NT2/D1 (cell line): ENCODE results near the gene FOCAD.

Experiments used
- DNase-seq: peaks from one replicate; pipeline ENCODE4 v3.0.0-alpha.2; 2011; ENCODE audit warnings: low read depth, low spot score
- H3K27me3 ChIP-seq: 2 replicates; pipeline ENCODE4 v1.6.0; 2011; ENCODE audit warnings: mild to moderate bottlenecking; ENCODE audit not compliant: insufficient read length, insufficient read depth
- H3K36me3 ChIP-seq: 2 replicates; pipeline ENCODE4 v1.6.1; 2011; ENCODE audit warnings: mild to moderate bottlenecking, low read length, mixed read lengths; ENCODE audit not compliant: insufficient read depth, insufficient read length
- H3K4me1 ChIP-seq: 2 replicates; pipeline ENCODE4 v1.5.1; 2011; ENCODE audit not compliant: insufficient read depth, insufficient read length
- H3K4me3 ChIP-seq: 2 replicates; pipeline ENCODE4 v1.5.1; 2011; ENCODE audit warnings: low read depth; ENCODE audit not compliant: insufficient read length
- H3K9ac ChIP-seq: 2 replicates; pipeline ENCODE4 v1.6.0; 2011; ENCODE audit warnings: low read depth; ENCODE audit not compliant: insufficient read length
- H3K9me3 ChIP-seq: 2 replicates; pipeline ENCODE4 v1.5.1; 2011; ENCODE audit warnings: mild to moderate bottlenecking, low read length; ENCODE audit not compliant: insufficient read depth
- SUZ12 ChIP-seq: IDR thresholded peaks from 2 replicates; pipeline ENCODE4 v1.6.1; 2011; ENCODE audit not compliant: insufficient read length, insufficient read depth; ENCODE audit errors: extremely low read depth
- YY1 ChIP-seq: IDR thresholded peaks from 2 replicates; pipeline ENCODE4 v1.6.1; 2011; ENCODE audit not compliant: insufficient read length, insufficient read depth
- ZNF274 ChIP-seq: IDR thresholded peaks from 2 replicates; pipeline ENCODE4 v1.6.1; 2011; ENCODE audit warnings: mild to moderate bottlenecking, low read depth, low read length

The FOCAD gene

GRCh38 chr9:20884985-20885593, 201.0 kb downstream of the FOCAD start:
- Histone ChIP-seq H3K9ac (no peak overlapping the region), H3K4me3 (no peak overlapping the region), H3K36me3 (peaks cover 15% of the 10 kb centered on the region), H3K9me3 (peaks cover 2% of the 10 kb centered on the region; the same call in 1 of the 2 replicates), H3K4me1 (no peaks in the 10 kb centered on the region), H3K27me3 (no peaks in the 10 kb centered on the region)
- no peak for TF ChIP-seq YY1
- no peak for TF ChIP-seq ZNF274
- no peak for TF ChIP-seq SUZ12
- peak; percentile 44 for DNase-seq

- TF ChIP-seq ZNF274 (no peak), YY1 (no peak), SUZ12 (no peak)
- Histone ChIP-seq H3K9me3 (no peaks in the 10 kb centered on the region), H3K9ac (no peak overlapping the region), H3K4me1 (no peaks in the 10 kb centered on the region), H3K4me3 (no peak overlapping the region), H3K36me3 (no peaks in the 10 kb centered on the region), H3K27me3 (no peaks in the 10 kb centered on the region)
- no peak for DNase-seq
Measured at GRCh38 chr9:20898885-20899554, 215.0 kb downstream of the FOCAD start.

GRCh38 chr9:20903212-20903611, 219.2 kb downstream of the FOCAD start:
- H3K4me1 ChIP-seq = no peaks in the 10 kb centered on the region
- no peak overlapping the region for H3K9ac ChIP-seq
- no peaks in the 10 kb centered on the region for H3K27me3 ChIP-seq
- H3K4me3 ChIP-seq = no peak overlapping the region
- peaks cover 4% of the 10 kb centered on the region for H3K36me3 ChIP-seq
- no peaks in the 10 kb centered on the region for H3K9me3 ChIP-seq
- TF ChIP-seq YY1 = no peak
- no peak for TF ChIP-seq ZNF274
- TF ChIP-seq SUZ12 = no peak
- no peak for DNase-seq

GRCh38 chr9:20904995-20905394, 220.9 kb downstream of the FOCAD start:
- Histone ChIP-seq H3K4me1 (no peaks in the 10 kb centered on the region), H3K27me3 (no peaks in the 10 kb centered on the region), H3K36me3 (peaks cover 4% of the 10 kb centered on the region), H3K4me3 (no peak overlapping the region), H3K9me3 (no peaks in the 10 kb centered on the region), H3K9ac (no peak overlapping the region)
- TF ChIP-seq SUZ12 = no peak
- no peak for TF ChIP-seq ZNF274
- no peak for TF ChIP-seq YY1
- no peak for DNase-seq

GRCh38 chr9:20906326-20906725, 222.3 kb downstream of the FOCAD start:
- no peak overlapping the region for H3K4me3 ChIP-seq
- H3K9me3 ChIP-seq = no peaks in the 10 kb centered on the region
- H3K4me1 ChIP-seq = no peaks in the 10 kb centered on the region
- H3K27me3 ChIP-seq = no peaks in the 10 kb centered on the region
- TF ChIP-seq YY1 = no peak
- TF ChIP-seq SUZ12 = no peak
- no peak for TF ChIP-seq ZNF274
- no peak overlapping the region for H3K9ac ChIP-seq
- no peak for DNase-seq
- H3K36me3 ChIP-seq = peaks cover 7% of the 10 kb centered on the region

- no peak for TF ChIP-seq YY1
- no peaks in the 10 kb centered on the region for H3K4me1 ChIP-seq
- DNase-seq = no peak
Measured at GRCh38 chr9:20908461-20908860, 224.4 kb downstream of the FOCAD start.

GRCh38 chr9:20914556-20914955, 230.5 kb downstream of the FOCAD start:
- TF ChIP-seq ZNF274 = no peak
- no peak for TF ChIP-seq YY1
- TF ChIP-seq SUZ12 = no peak
- Histone ChIP-seq H3K9me3 (no peaks in the 10 kb centered on the region), H3K4me1 (no peaks in the 10 kb centered on the region), H3K36me3 (peaks cover 10% of the 10 kb centered on the region), H3K27me3 (no peaks in the 10 kb centered on the region), H3K4me3 (no peak overlapping the region), H3K9ac (no peak overlapping the region)
- no peak for DNase-seq

More at GRCh38 chr9:20908461-20908860, 224.4 kb downstream of the FOCAD start:
- Histone ChIP-seq H3K9me3 (no peaks in the 10 kb centered on the region), H3K36me3 (peaks cover 7% of the 10 kb centered on the region), H3K4me3 (no peak overlapping the region), H3K9ac (no peak overlapping the region), H3K27me3 (no peaks in the 10 kb centered on the region)

GRCh38 chr9:20921362-20921761, 237.3 kb downstream of the FOCAD start:
- H3K9me3 ChIP-seq = no peaks in the 10 kb centered on the region
- DNase-seq = no peak
- H3K4me3 ChIP-seq = no peak overlapping the region
- H3K27me3 ChIP-seq = no peaks in the 10 kb centered on the region
- no peak overlapping the region for H3K9ac ChIP-seq
- no peak for TF ChIP-seq SUZ12
- no peak for TF ChIP-seq YY1
- TF ChIP-seq ZNF274 = no peak
- peaks cover 7% of the 10 kb centered on the region for H3K36me3 ChIP-seq
- no peaks in the 10 kb centered on the region for H3K4me1 ChIP-seq
